PC-9 (cell line): ENCODE results near the gene TUBA4A.

ENCODE experiments used
- EZH2 ChIP-seq: fragments of 200-600 bp; sonication (generic); IDR thresholded peaks from 2 replicates; pipeline ENCODE4 v1.8.0; 2017; ENCODE audit warnings: antibody characterized with exemption, low read depth
- TF ChIP-seq, protein P1 (sequence below): fragments of 200-600 bp; sonication (generic); conservative IDR thresholded peaks from 2 replicates; pipeline ENCODE4 v1.6.1; 2017; ENCODE audit warnings: mixed run types, antibody characterized with exemption, mild to moderate bottlenecking, moderate library complexity

DNA sequence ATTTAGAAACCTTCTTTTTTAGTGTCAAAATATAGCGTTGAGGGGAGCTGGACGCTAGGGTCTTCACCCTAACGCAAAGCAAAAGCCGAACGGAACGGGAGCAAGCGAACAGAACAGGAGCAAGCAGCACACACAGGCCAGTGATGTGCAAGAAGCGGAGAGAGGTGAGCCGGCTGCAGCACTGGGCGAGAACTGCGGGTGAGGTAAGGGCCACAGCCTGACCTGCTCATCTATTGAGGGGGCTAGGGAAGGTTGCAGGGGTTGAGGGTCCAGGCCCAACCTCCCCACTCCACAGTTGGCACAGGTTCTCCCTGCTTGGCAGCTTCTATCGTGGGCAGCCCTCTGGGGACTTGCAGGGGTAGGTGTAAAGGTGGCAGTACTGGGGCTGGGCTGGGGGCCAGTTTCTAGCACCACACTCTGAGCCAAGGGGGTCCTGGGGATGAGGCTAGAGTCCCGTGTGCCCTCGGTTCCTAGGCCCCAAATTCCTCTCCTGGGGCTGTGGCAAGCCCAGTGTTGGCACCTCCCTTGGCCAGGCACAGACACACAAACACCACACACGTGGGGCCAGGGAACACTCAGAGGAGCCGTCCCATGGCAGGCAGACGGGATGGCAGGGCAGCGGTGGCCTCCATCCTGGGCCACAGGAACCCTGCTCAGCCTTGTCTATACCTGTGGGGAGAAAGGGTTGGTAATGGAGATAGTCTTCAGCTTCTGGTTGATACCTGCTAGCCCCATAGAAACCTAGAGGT lies 33.8 kb downstream of the TUBA4A start:
- TF ChIP-seq, protein P1, sequence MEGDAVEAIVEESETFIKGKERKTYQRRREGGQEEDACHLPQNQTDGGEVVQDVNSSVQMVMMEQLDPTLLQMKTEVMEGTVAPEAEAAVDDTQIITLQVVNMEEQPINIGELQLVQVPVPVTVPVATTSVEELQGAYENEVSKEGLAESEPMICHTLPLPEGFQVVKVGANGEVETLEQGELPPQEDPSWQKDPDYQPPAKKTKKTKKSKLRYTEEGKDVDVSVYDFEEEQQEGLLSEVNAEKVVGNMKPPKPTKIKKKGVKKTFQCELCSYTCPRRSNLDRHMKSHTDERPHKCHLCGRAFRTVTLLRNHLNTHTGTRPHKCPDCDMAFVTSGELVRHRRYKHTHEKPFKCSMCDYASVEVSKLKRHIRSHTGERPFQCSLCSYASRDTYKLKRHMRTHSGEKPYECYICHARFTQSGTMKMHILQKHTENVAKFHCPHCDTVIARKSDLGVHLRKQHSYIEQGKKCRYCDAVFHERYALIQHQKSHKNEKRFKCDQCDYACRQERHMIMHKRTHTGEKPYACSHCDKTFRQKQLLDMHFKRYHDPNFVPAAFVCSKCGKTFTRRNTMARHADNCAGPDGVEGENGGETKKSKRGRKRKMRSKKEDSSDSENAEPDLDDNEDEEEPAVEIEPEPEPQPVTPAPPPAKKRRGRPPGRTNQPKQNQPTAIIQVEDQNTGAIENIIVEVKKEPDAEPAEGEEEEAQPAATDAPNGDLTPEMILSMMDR, result no peak
- TF ChIP-seq EZH2, result no peak
